Measurements from ENCODE around the gene ZNF648.
A peak's percentile ranks its signal among the peaks of the same experiment; 100 is the strongest.

ZNF648 gene

DNA sequence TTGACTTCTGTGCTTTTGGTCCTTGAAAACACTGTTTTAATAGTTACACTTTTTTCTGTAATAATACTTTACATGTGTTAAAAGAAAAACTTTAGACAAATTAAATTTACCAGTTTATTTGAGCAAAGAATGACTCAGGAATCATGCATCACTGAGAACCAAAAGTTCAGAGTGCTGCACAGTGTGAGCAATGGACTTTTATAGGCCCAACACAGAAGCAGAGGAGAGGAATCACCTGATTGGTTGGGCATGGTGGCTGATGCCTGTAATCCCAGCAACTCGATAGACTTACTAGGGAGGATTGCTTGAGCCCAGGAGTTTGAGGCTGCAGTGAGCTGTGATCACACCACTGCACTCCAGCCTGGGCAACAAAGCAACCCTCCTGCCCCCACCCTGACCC lies 29.3 kb downstream of the ZNF648 start:
- Histone ChIP-seq H3K27ac (ENCODE audit: low read depth, low read length) (no peak overlapping the region), H2BK12ac (ENCODE audit: low read length) (no peak overlapping the region), H2AK5ac (ENCODE audit: low read length) (no peak overlapping the region), H3K4me2 (ENCODE audit: low read length) (no peak overlapping the region), H3K4ac (ENCODE audit: low read depth, low read length) (no peak overlapping the region), H3K4me3 (ENCODE audit: low read depth, low read length) (no peak overlapping the region), H3K14ac (ENCODE audit: low read length) (no peak overlapping the region), H2BK120ac (ENCODE audit: insufficient read depth, low read length, poor library complexity) (no peak overlapping the region), H3K18ac (ENCODE audit: low read length) (no peak overlapping the region), H4K8ac (ENCODE audit: low read depth, low read length) (no peak overlapping the region), H3K9ac (ENCODE audit: low read length) (no peak overlapping the region), H3K23ac (ENCODE audit: low read length) (no peak overlapping the region), H3K27me3 (ENCODE audit: insufficient read depth, low read length) (no peaks in the 10 kb centered on the region), H3K36me3 (ENCODE audit: control insufficient read depth in 1 of 2, insufficient read depth in 2 of 2, low read length in 2 of 2) (no peaks in the 10 kb centered on the region), H2BK5ac (ENCODE audit: low read depth, low read length, poor library complexity) (no peak overlapping the region), H3K79me1 (ENCODE audit: low read length) (peaks cover 5% of the 10 kb centered on the region), H2AFZ (ENCODE audit: insufficient read depth, low read length, poor library complexity) (no peak overlapping the region), H3K9me3 (ENCODE audit: insufficient read depth, low read depth, low read length) (no peaks in the 10 kb centered on the region), H3K4me1 (ENCODE audit: control insufficient read depth in 1 of 2, insufficient read depth in 2 of 2, low read length in 2 of 2) (peaks cover 2 to 5% of the 10 kb centered on the region in 2 experiments), H3K79me2 (ENCODE audit: control insufficient read depth, insufficient read depth, low read length, poor library complexity) (peaks cover 4% of the 10 kb centered on the region), H4K91ac (ENCODE audit: low read depth, low read length) (no peak overlapping the region), H4K12ac (ENCODE audit: low read depth, low read length) (no peak overlapping the region)
- WGBS (ENCODE audit: extremely low coverage, insufficient coverage, insufficient read length) = no CpG with 5 or more reads among the region's 1 CpG
- DNase-seq = no peak

- no CpG with 5 or more reads among the region's 68 CpGs for WGBS (ENCODE audit: extremely low coverage, insufficient coverage, insufficient read length)
- peak overlapping the region; percentile 88 for H4K8ac ChIP-seq (ENCODE audit: low read depth, low read length)
- no peak overlapping the region for H2AK5ac ChIP-seq (ENCODE audit: low read length)
- H3K18ac ChIP-seq (ENCODE audit: low read length) = peak overlapping the region; percentile 76
- H3K27me3 ChIP-seq (ENCODE audit: insufficient read depth, low read length) = no peaks in the 10 kb centered on the region
- peaks cover 5% of the 10 kb centered on the region for H3K79me1 ChIP-seq (ENCODE audit: low read length)
- H3K14ac ChIP-seq (ENCODE audit: low read length) = peak overlapping the region; percentile 55
- H3K27ac ChIP-seq (ENCODE audit: low read depth, low read length) = peak overlapping the region; percentile 95
- H3K9ac ChIP-seq (ENCODE audit: low read length) = peak overlapping the region; percentile 71
- H2BK12ac ChIP-seq (ENCODE audit: low read length) = no peak overlapping the region
- no peak overlapping the region for H3K4ac ChIP-seq (ENCODE audit: low read depth, low read length)
- DNase-seq = peak; percentile 96 to 98
- no peak overlapping the region for H3K23ac ChIP-seq (ENCODE audit: low read length)
- H3K36me3 ChIP-seq (ENCODE audit: control insufficient read depth in 1 of 2, insufficient read depth in 2 of 2, low read length in 2 of 2) = no peaks in the 10 kb centered on the region
- H3K79me2 ChIP-seq (ENCODE audit: control insufficient read depth, insufficient read depth, low read length, poor library complexity) = peaks cover 4% of the 10 kb centered on the region
- H4K91ac ChIP-seq (ENCODE audit: low read depth, low read length) = peak overlapping the region; percentile 69
- peak overlapping the region; percentile 75 for H3K4me3 ChIP-seq (ENCODE audit: low read depth, low read length)
- H2BK5ac ChIP-seq (ENCODE audit: low read depth, low read length, poor library complexity) = peak overlapping the region; percentile 70
- H3K4me1 ChIP-seq (ENCODE audit: control insufficient read depth in 1 of 2, insufficient read depth in 2 of 2, low read length in 2 of 2) = peaks cover 2 to 5% of the 10 kb centered on the region in 2 experiments
- H3K9me3 ChIP-seq (ENCODE audit: insufficient read depth, low read depth, low read length) = no peaks in the 10 kb centered on the region
- H2BK120ac ChIP-seq (ENCODE audit: insufficient read depth, low read length, poor library complexity) = peak overlapping the region; percentile 77
- peak overlapping the region; percentile 95 for H3K4me2 ChIP-seq (ENCODE audit: low read length)
- peak overlapping the region; percentile 95 for H2AFZ ChIP-seq (ENCODE audit: insufficient read depth, low read length, poor library complexity)
- peak overlapping the region; percentile 76 for H4K12ac ChIP-seq (ENCODE audit: low read depth, low read length)
Observed at GRCh38 chr1:182029379-182030331, 31.9 kb downstream of the ZNF648 start.

- H4K8ac ChIP-seq (ENCODE audit: low read depth, low read length) = peak overlapping the region; percentile 88
- H3K27ac ChIP-seq (ENCODE audit: low read depth, low read length) = peak overlapping the region; percentile 95
- peak overlapping the region; percentile 75 for H3K4me3 ChIP-seq (ENCODE audit: low read depth, low read length)
- no peak overlapping the region for H3K4ac ChIP-seq (ENCODE audit: low read depth, low read length)
- peaks cover 5% of the 10 kb centered on the region for H3K79me1 ChIP-seq (ENCODE audit: low read length)
- no peak overlapping the region for H2BK12ac ChIP-seq (ENCODE audit: low read length)
- H3K36me3 ChIP-seq (ENCODE audit: control insufficient read depth in 1 of 2, insufficient read depth in 2 of 2, low read length in 2 of 2) = no peaks in the 10 kb centered on the region
- no peak overlapping the region for H2AK5ac ChIP-seq (ENCODE audit: low read length)
- H3K14ac ChIP-seq (ENCODE audit: low read length) = peak overlapping the region; percentile 21
- DNase-seq = no peak
- H2BK120ac ChIP-seq (ENCODE audit: insufficient read depth, low read length, poor library complexity) = no peak overlapping the region
- peaks cover 4% of the 10 kb centered on the region for H3K79me2 ChIP-seq (ENCODE audit: control insufficient read depth, insufficient read depth, low read length, poor library complexity)
- peak overlapping the region; percentile 4 for H4K12ac ChIP-seq (ENCODE audit: low read depth, low read length)
- H3K9ac ChIP-seq (ENCODE audit: low read length) = no peak overlapping the region
- peak overlapping the region; percentile 78 for H3K4me2 ChIP-seq (ENCODE audit: low read length)
- peak overlapping the region; percentile 51 for H2AFZ ChIP-seq (ENCODE audit: insufficient read depth, low read length, poor library complexity)
- WGBS (ENCODE audit: extremely low coverage, insufficient coverage, insufficient read length) = no CpG with 5 or more reads among the region's 2 CpGs
- no peaks in the 10 kb centered on the region for H3K9me3 ChIP-seq (ENCODE audit: insufficient read depth, low read depth, low read length)
- H3K18ac ChIP-seq (ENCODE audit: low read length) = no peak overlapping the region
- H3K4me1 ChIP-seq (ENCODE audit: control insufficient read depth in 1 of 2, insufficient read depth in 2 of 2, low read length in 2 of 2) = peaks cover 2 to 5% of the 10 kb centered on the region in 2 experiments
- H2BK5ac ChIP-seq (ENCODE audit: low read depth, low read length, poor library complexity) = peak overlapping the region; percentile 70
- H3K27me3 ChIP-seq (ENCODE audit: insufficient read depth, low read length) = no peaks in the 10 kb centered on the region
- peak overlapping the region; percentile 69 for H4K91ac ChIP-seq (ENCODE audit: low read depth, low read length)
- H3K23ac ChIP-seq (ENCODE audit: low read length) = no peak overlapping the region
Observed at GRCh38 chr1:182029002-182029378, 32.5 kb downstream of the ZNF648 start.

- no peak overlapping the region for H4K8ac ChIP-seq (ENCODE audit: low read depth, low read length)
- no peak overlapping the region for H2BK12ac ChIP-seq (ENCODE audit: low read length)
- H2AK5ac ChIP-seq (ENCODE audit: low read length) = no peak overlapping the region
- no peak overlapping the region for H2AFZ ChIP-seq (ENCODE audit: insufficient read depth, low read length, poor library complexity)
- H3K14ac ChIP-seq (ENCODE audit: low read length) = no peak overlapping the region
- H3K4me2 ChIP-seq (ENCODE audit: low read length) = no peak overlapping the region
- H3K4ac ChIP-seq (ENCODE audit: low read depth, low read length) = no peak overlapping the region
- H3K9ac ChIP-seq (ENCODE audit: low read length) = no peak overlapping the region
- no peaks in the 10 kb centered on the region for H3K79me2 ChIP-seq (ENCODE audit: control insufficient read depth, insufficient read depth, low read length, poor library complexity)
- WGBS (ENCODE audit: extremely low coverage, insufficient coverage, insufficient read length) = no CpG with 5 or more reads among the region's 2 CpGs
- H3K36me3 ChIP-seq (ENCODE audit: control insufficient read depth in 1 of 2, insufficient read depth in 2 of 2, low read length in 2 of 2) = no peaks in the 10 kb centered on the region
- DNase-seq = peak in 1 of 2 donors; percentile 9
- H3K27ac ChIP-seq (ENCODE audit: low read depth, low read length) = no peak overlapping the region
- H2BK120ac ChIP-seq (ENCODE audit: insufficient read depth, low read length, poor library complexity) = no peak overlapping the region
- no peak overlapping the region for H3K18ac ChIP-seq (ENCODE audit: low read length)
- H3K79me1 ChIP-seq (ENCODE audit: low read length) = no peaks in the 10 kb centered on the region
- H3K27me3 ChIP-seq (ENCODE audit: insufficient read depth, low read length) = no peaks in the 10 kb centered on the region
- H3K4me1 ChIP-seq (ENCODE audit: control insufficient read depth in 1 of 2, insufficient read depth in 2 of 2, low read length in 2 of 2) = no peaks in the 10 kb centered on the region
- no peak overlapping the region for H4K12ac ChIP-seq (ENCODE audit: low read depth, low read length)
- no peak overlapping the region for H3K23ac ChIP-seq (ENCODE audit: low read length)
- H2BK5ac ChIP-seq (ENCODE audit: low read depth, low read length, poor library complexity) = no peak overlapping the region
- no peak overlapping the region for H4K91ac ChIP-seq (ENCODE audit: low read depth, low read length)
- no peak overlapping the region for H3K4me3 ChIP-seq (ENCODE audit: low read depth, low read length)
- no peaks in the 10 kb centered on the region for H3K9me3 ChIP-seq (ENCODE audit: insufficient read depth, low read depth, low read length)
Observed at GRCh38 chr1:182015360-182015759, 46.2 kb downstream of the ZNF648 start.
